ENCODE measurements around the gene AAMDC. TPM values are rescaled to one million over a fixed set of nuclear protein-coding genes. Genes with fewer than 3 reads are reported as not detected.

The AAMDC gene
- total and polyA plus RNA-seq, 10 of the 15 experiments (the other 5 are each of a cell fraction or from before 2014, with no cell fraction given): 3.7 to 38.3 (median 11.2) TPM

- ChIA-PET RAD21 (ENCODE audit: unreplicated experiment) (no interaction called here), CTCF (no interaction called here), POLR2A (no interaction called here), SMC1A (ENCODE audit: uncharacterized antibody, unreplicated experiment) (interaction anchor here (0.5 to 0.7 kb wide), 2 partner anchors 8 to 255 kb away, joined by 3 read pairs; no protein-coding TSS in a partner anchor)
- BruUV-seq (replicated peaks): no TSS peak
- H3K4me3 ChIP-seq: no peak overlapping the region
- no peaks in the 10 kb centered on the region for H3K79me2 ChIP-seq (ENCODE audit: control insufficient read depth, insufficient read depth, low read length)
- DNase-seq (ENCODE audit: low read depth, low spot score): no peak
- H3K4me2 ChIP-seq (ENCODE audit: control insufficient read depth, insufficient read depth): no peak overlapping the region
- H3K9ac ChIP-seq (ENCODE audit: control insufficient read depth, insufficient read depth, low read length): no peak overlapping the region
- no peaks in the 10 kb centered on the region for H3K9me3 ChIP-seq (replicated peaks; ENCODE audit: control insufficient read depth, insufficient read depth, low read length)
- WGBS (ENCODE audit: insufficient coverage, insufficient replicate concordance, low lambda C conversion rate, missing lambda C conversion rate): 98% methylated on average over 3 of the region's 3 CpGs
- H3K27me3 ChIP-seq (replicated peaks in 1 of 2; ENCODE audit: control insufficient read depth in 2 of 2, insufficient read depth in 2 of 2, low read length in 1 of 2): no peaks in the 10 kb centered on the region
- H4K20me1 ChIP-seq (ENCODE audit: control insufficient read depth, insufficient read depth): no peaks in the 10 kb centered on the region
- ATAC-seq: no peak
- FAIRE-seq: no peak
- intact Hi-C loops (cut with micrococcal nuclease; ENCODE audit: unreplicated experiment): no loop called here
- in situ Hi-C loops (cut with MboI): no loop called here
- H2AFZ ChIP-seq (ENCODE audit: control insufficient read depth, low read depth, low read length): no peak overlapping the region
- H3K4me1 ChIP-seq (ENCODE audit: control insufficient read depth, insufficient read depth, low read length): no peaks in the 10 kb centered on the region
- no peak overlapping the region for H3K27ac ChIP-seq (ENCODE audit: control insufficient read depth, insufficient read depth)
- 0 out of 4 replicates have a peak, but pooled peaks cover 0 to 2% of the 10 kb centered on the region in 2 experiments for H3K36me3 ChIP-seq (ENCODE audit: control insufficient read depth in 2 of 2, insufficient read depth in 2 of 2, low read length in 1 of 2)
- TF ChIP-seq, protein P1, sequence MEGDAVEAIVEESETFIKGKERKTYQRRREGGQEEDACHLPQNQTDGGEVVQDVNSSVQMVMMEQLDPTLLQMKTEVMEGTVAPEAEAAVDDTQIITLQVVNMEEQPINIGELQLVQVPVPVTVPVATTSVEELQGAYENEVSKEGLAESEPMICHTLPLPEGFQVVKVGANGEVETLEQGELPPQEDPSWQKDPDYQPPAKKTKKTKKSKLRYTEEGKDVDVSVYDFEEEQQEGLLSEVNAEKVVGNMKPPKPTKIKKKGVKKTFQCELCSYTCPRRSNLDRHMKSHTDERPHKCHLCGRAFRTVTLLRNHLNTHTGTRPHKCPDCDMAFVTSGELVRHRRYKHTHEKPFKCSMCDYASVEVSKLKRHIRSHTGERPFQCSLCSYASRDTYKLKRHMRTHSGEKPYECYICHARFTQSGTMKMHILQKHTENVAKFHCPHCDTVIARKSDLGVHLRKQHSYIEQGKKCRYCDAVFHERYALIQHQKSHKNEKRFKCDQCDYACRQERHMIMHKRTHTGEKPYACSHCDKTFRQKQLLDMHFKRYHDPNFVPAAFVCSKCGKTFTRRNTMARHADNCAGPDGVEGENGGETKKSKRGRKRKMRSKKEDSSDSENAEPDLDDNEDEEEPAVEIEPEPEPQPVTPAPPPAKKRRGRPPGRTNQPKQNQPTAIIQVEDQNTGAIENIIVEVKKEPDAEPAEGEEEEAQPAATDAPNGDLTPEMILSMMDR (IDR thresholded peaks at IDR 0.05 in 2 of 3, conservative IDR thresholded peaks at IDR 0.05 in 1 of 3; ENCODE audit: control insufficient read depth in 2 of 3, extremely low read depth in 1 of 3, insufficient read depth in 1 of 3, low read depth in 3 of 3, low read length in 3 of 3): no peak
- no peak for TF ChIP-seq RELA (IDR thresholded peaks at IDR 0.05; ENCODE audit: borderline replicate concordance, partially characterized antibody)
- TF ChIP-seq NFYA (IDR thresholded peaks at IDR 0.05; ENCODE audit: borderline replicate concordance, low read depth, low read length): no peak
- TF ChIP-seq, protein P2, sequence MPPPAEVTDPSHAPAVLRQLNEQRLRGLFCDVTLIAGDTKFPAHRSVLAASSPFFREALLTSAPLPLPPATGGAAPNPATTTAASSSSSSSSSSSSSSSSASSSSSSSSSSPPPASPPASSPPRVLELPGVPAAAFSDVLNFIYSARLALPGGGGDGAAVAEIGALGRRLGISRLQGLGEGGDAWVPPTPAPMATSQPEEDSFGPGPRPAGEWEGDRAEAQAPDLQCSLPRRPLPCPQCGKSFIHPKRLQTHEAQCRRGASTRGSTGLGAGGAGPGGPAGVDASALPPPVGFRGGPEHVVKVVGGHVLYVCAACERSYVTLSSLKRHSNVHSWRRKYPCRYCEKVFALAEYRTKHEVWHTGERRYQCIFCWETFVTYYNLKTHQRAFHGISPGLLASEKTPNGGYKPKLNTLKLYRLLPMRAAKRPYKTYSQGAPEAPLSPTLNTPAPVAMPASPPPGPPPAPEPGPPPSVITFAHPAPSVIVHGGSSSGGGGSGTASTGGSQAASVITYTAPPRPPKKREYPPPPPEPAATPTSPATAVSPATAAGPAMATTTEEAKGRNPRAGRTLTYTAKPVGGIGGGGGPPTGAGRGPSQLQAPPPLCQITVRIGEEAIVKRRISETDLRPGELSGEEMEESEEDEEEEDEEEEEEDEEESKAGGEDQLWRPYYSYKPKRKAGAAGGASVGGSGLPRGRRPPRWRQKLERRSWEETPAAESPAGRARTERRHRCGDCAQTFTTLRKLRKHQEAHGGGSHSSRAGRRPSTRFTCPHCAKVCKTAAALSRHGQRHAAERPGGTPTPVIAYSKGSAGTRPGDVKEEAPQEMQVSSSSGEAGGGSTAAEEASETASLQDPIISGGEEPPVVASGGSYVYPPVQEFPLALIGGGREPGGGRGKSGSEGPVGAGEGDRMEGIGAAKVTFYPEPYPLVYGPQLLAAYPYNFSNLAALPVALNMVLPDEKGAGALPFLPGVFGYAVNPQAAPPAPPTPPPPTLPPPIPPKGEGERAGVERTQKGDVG (CRISPR knock-in tag; IDR thresholded peaks at IDR 0.05): no peak
- TF ChIP-seq PML (IDR thresholded peaks at IDR 0.05; ENCODE audit: low read length): no peak
- no peak for TF ChIP-seq POLR2AphosphoS5 (IDR thresholded peaks at IDR 0.05; ENCODE audit: low read length)
- TF ChIP-seq HDAC2 (IDR thresholded peaks at IDR 0.05): no peak
- no peak for TF ChIP-seq TBL1XR1 (IDR thresholded peaks at IDR 0.05; ENCODE audit: low read depth, low read length)
- no peak for TF ChIP-seq ATF2 (IDR thresholded peaks at IDR 0.05; ENCODE audit: low read length)
- TF ChIP-seq NFXL1 (IDR thresholded peaks at IDR 0.05; ENCODE audit: borderline replicate concordance): no peak
Measured at GRCh38 chr11:77871855-77872254, 50.9 kb downstream of the AAMDC start.
